ENCODE data around the gene PPP1R26. TPM values are rescaled to one million over a fixed set of nuclear protein-coding genes. Genes with fewer than 3 reads are reported as not detected.

Gene PPP1R26
- total and polyA plus RNA-seq, 2 experiments from 2014 or later = 15.0 to 15.6 TPM

DNA sequence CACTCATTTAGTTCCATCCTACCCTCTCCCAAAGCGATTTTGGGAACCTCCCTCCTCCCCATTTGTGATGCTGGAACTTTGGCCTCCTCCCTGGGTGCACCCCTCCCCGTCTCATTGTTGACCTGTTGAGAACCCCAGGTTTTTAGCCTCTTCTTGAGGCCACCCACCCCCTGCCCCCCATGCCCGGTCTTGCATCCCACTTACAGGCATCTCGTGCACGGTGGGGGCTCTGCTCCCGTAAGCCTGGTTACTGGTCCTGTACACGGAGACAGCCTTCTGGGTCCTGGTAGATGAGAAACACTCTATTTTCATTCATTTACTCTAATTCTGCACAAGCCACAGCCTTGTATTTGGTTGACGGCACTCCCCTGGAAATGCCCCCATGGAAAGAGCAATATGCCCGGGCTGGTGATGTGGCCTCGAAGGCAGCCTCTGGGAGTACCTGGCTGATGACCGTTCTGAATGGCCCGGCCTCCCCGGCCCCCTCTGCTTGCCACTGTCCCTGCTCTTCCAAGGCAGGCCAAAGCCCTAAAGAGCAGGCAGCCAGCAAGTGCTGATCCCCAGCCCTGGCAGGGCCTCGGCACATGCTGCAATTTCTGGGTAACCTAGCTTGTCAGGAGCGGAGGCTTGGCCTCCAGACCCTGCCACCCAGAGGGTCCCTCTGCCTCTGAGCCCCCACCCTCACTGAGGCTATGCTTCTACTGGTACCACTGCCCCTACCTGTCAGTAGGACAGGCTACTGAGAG, 19.0 kb downstream of the PPP1R26 start:
- Histone ChIP-seq H3K4me2 (peak overlapping the region; percentile 99), H3K79me2 (peaks cover 17% of the 10 kb centered on the region), H2AFZ (no peak overlapping the region), H4K20me1 (ENCODE audit: insufficient read depth, poor library complexity, severe bottlenecking) (peaks cover 5% of the 10 kb centered on the region), H3K9me2 (replicated peaks; ENCODE audit: insufficient read depth) (no peaks in the 10 kb centered on the region), H3K36me3 (replicated peaks; ENCODE audit: insufficient read depth, low read depth) (no peaks in the 10 kb centered on the region), H3K9me3 (ENCODE audit: low read depth) (no peaks in the 10 kb centered on the region), H3K4me1 (ENCODE audit: insufficient read depth) (peaks cover 7% of the 10 kb centered on the region), H3K27ac (peak overlapping the region; percentile 76), H3K4me3 (no peak overlapping the region), H3K27me3 (no peaks in the 10 kb centered on the region)
- TF ChIP-seq, protein P1, sequence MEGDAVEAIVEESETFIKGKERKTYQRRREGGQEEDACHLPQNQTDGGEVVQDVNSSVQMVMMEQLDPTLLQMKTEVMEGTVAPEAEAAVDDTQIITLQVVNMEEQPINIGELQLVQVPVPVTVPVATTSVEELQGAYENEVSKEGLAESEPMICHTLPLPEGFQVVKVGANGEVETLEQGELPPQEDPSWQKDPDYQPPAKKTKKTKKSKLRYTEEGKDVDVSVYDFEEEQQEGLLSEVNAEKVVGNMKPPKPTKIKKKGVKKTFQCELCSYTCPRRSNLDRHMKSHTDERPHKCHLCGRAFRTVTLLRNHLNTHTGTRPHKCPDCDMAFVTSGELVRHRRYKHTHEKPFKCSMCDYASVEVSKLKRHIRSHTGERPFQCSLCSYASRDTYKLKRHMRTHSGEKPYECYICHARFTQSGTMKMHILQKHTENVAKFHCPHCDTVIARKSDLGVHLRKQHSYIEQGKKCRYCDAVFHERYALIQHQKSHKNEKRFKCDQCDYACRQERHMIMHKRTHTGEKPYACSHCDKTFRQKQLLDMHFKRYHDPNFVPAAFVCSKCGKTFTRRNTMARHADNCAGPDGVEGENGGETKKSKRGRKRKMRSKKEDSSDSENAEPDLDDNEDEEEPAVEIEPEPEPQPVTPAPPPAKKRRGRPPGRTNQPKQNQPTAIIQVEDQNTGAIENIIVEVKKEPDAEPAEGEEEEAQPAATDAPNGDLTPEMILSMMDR (IDR thresholded peaks at IDR 0.05; ENCODE audit: poor library complexity) = no peak
- no peak for TF ChIP-seq EZH2phosphoT487 (IDR thresholded peaks at IDR 0.05; ENCODE audit: low read depth, severe bottlenecking, unreplicated experiment)
- no peak for DNase-seq (ENCODE audit: low spot score)
- 90% methylated on average over 15 of the region's 15 CpGs for WGBS (ENCODE audit: low lambda C conversion rate, missing lambda C conversion rate)

DNA sequence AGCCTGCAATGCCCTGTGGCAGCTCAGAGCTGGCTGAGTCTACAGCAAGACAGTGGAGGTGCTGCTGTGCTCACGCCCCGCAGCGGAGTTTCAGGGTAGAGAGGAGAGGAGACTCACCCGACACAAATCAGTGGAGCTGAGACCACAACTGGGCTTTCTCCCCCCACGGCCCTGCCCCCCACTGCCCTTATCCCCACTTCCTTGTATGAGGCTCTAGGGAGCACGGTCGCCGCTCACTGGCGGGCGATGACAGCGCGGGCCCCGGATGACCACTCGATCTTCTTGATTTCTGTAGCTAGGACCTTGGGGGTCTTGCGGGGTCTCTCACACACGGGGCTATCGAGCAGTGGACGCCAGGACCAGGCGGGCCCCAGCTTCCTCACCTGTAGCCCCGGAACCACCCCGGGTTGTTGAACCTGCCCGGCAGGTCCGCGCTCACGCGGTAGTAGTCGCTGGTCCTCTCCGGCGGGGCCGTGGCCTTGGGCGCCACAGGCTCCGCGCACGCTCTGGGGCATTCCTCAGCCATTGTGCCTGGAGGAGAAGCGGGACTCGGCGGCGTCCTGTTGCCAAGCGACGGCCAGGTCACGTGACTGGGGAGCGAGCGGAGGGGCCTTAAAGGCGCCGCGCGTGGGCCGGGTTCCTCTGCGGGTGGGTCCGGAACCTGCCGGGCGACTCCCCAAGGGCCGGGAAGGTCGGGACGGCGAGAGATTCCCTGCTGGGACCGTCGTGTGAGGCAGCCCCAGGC, 19.9 kb downstream of the PPP1R26 start:
- Histone ChIP-seq H3K36me3 (replicated peaks; ENCODE audit: insufficient read depth, low read depth) (no peaks in the 10 kb centered on the region), H3K79me2 (peaks cover 17% of the 10 kb centered on the region), H3K9me3 (ENCODE audit: low read depth) (no peaks in the 10 kb centered on the region), H4K20me1 (ENCODE audit: insufficient read depth, poor library complexity, severe bottlenecking) (peaks cover 5% of the 10 kb centered on the region), H3K4me3 (peak overlapping the region; percentile 92), H3K4me1 (ENCODE audit: insufficient read depth) (peaks cover 7% of the 10 kb centered on the region), H3K4me2 (peak overlapping the region; percentile 99), H3K9me2 (replicated peaks; ENCODE audit: insufficient read depth) (no peaks in the 10 kb centered on the region), H3K27me3 (no peaks in the 10 kb centered on the region), H3K27ac (peak overlapping the region; percentile 76), H2AFZ (peak overlapping the region; percentile 95)
- WGBS (ENCODE audit: low lambda C conversion rate, missing lambda C conversion rate) = 1% methylated on average over 46 of the region's 58 CpGs
- TF ChIP-seq, protein P1 (IDR thresholded peaks at IDR 0.05; ENCODE audit: poor library complexity) = no peak
- no peak for TF ChIP-seq EZH2 (IDR thresholded peaks at IDR 0.05; ENCODE audit: borderline replicate concordance)
- no peak for TF ChIP-seq EZH2phosphoT487 (IDR thresholded peaks at IDR 0.05; ENCODE audit: low read depth, severe bottlenecking, unreplicated experiment)
- peak; percentile 96 for DNase-seq (ENCODE audit: low spot score)

DNA sequence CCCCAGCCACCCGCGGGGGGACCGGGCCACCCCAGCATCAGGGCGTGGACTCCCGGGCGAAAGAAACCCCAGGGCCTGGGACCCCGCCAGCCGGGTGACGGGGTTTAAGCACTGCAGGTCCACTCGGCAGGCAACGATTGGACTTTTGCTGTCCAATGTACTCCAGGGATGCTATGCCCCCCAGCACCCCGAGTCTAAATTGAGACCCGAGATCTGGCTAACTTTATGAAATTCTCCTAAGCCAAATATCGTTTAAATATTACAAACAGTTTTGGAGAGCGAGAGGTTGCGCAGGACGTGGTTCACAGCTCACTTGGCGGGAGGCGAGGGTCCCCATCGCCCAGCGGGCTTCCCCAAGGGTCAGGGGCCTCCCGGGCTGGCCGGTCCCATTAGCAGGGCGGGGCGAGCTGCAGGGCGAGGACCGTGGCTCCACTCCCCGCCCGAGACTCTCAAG, 20.5 kb downstream of the PPP1R26 start:
- under 1% methylated on average over 27 of the region's 29 CpGs for WGBS (ENCODE audit: low lambda C conversion rate, missing lambda C conversion rate)
- no peak for DNase-seq (ENCODE audit: low spot score)
- peaks cover 7% of the 10 kb centered on the region for H3K4me1 ChIP-seq (ENCODE audit: insufficient read depth)
- H2AFZ ChIP-seq = peak overlapping the region; percentile 95
- no peaks in the 10 kb centered on the region for H3K9me2 ChIP-seq (replicated peaks; ENCODE audit: insufficient read depth)
- no peaks in the 10 kb centered on the region for H3K27me3 ChIP-seq
- peaks cover 5% of the 10 kb centered on the region for H4K20me1 ChIP-seq (ENCODE audit: insufficient read depth, poor library complexity, severe bottlenecking)
- no peaks in the 10 kb centered on the region for H3K9me3 ChIP-seq (ENCODE audit: low read depth)
- peak overlapping the region; percentile 99 for H3K4me2 ChIP-seq
- H3K79me2 ChIP-seq = peaks cover 17% of the 10 kb centered on the region
- H3K27ac ChIP-seq = peak overlapping the region; percentile 62
- no peak for TF ChIP-seq EZH2 (IDR thresholded peaks at IDR 0.05; ENCODE audit: borderline replicate concordance)
- TF ChIP-seq, protein P1 (IDR thresholded peaks at IDR 0.05; ENCODE audit: poor library complexity) = no peak
- TF ChIP-seq EZH2phosphoT487 (IDR thresholded peaks at IDR 0.05; ENCODE audit: low read depth, severe bottlenecking, unreplicated experiment) = no peak
- H3K36me3 ChIP-seq (replicated peaks; ENCODE audit: insufficient read depth, low read depth) = no peaks in the 10 kb centered on the region
- H3K4me3 ChIP-seq = peak overlapping the region; percentile 92

Measured in hepatocyte (in vitro differentiated cells).